ENCODE data around the gene ZNF865.

GRCh38 chr19:55593096-55593772 lies 12.2 kb upstream of the ZNF865 start:
- TF ChIP-seq SUZ12 (IDR thresholded peaks at IDR 0.05; ENCODE audit: extremely low read depth, insufficient read depth, insufficient read length), result no peak
- no peak for TF ChIP-seq YY1 (IDR thresholded peaks at IDR 0.05; ENCODE audit: insufficient read depth, insufficient read length)

Data from NT2/D1 (cell line).